Stimulated activated CD4-positive, alpha-beta T cell treated with anti-CD3 and anti-CD28 coated beads, Interleukin-4, amount 100 ng/mL, for 1 hour (primary cell): Measurements from ENCODE around the gene LRRC8C.

Experiments
- DNase-seq: peaks from one replicate; pipeline ENCODE4 v3.0.0-alpha.2; 2020

The LRRC8C gene

GRCh38 chr1:89737985-89738510 is 105.1 kb downstream of the LRRC8C start:
- DNase-seq = no peak

GRCh38 chr1:89739013-89739843 is 106.3 kb downstream of the LRRC8C start:
- peak; percentile 60 for DNase-seq

- no peak for DNase-seq
Observed at GRCh38 chr1:89739844-89740216, 106.9 kb downstream of the LRRC8C start.

- DNase-seq = no peak
Observed at GRCh38 chr1:89743788-89744187, 110.9 kb downstream of the LRRC8C start.

GRCh38 chr1:89746424-89747149 is 113.7 kb downstream of the LRRC8C start:
- no peak for DNase-seq

- no peak for DNase-seq
Observed at GRCh38 chr1:89753761-89754160, 120.8 kb downstream of the LRRC8C start.

GRCh38 chr1:89754518-89754917 is 121.6 kb downstream of the LRRC8C start:
- no peak for DNase-seq

- no peak for DNase-seq
Observed at GRCh38 chr1:89755591-89755990, 122.7 kb downstream of the LRRC8C start.

GRCh38 chr1:89757532-89757931 is 124.6 kb downstream of the LRRC8C start:
- peak; percentile 48 for DNase-seq

GRCh38 chr1:89758156-89758555 is 125.2 kb downstream of the LRRC8C start:
- no peak for DNase-seq

- no peak for DNase-seq
Observed at GRCh38 chr1:89759036-89759435, 126.1 kb downstream of the LRRC8C start.

GRCh38 chr1:89760496-89760895 is 127.6 kb downstream of the LRRC8C start:
- DNase-seq = no peak

GRCh38 chr1:89761338-89761737 is 128.4 kb downstream of the LRRC8C start:
- DNase-seq = no peak

GRCh38 chr1:89761901-89762300 is 129.0 kb downstream of the LRRC8C start:
- DNase-seq = no peak

GRCh38 chr1:89762386-89762778 is 129.5 kb downstream of the LRRC8C start:
- DNase-seq = peak; percentile 16

- peak; percentile 89 for DNase-seq
Observed at GRCh38 chr1:89762779-89763648, 130.1 kb downstream of the LRRC8C start.

- no peak for DNase-seq
Observed at GRCh38 chr1:89763649-89763986, 130.7 kb downstream of the LRRC8C start.

- DNase-seq = no peak
Observed at GRCh38 chr1:89765774-89766173, 132.9 kb downstream of the LRRC8C start.

- no peak for DNase-seq
Observed at GRCh38 chr1:89767618-89768017, 134.7 kb downstream of the LRRC8C start.
